A673 (cell line): ENCODE data around the gene STX18. TPM values are rescaled to one million over a fixed set of nuclear protein-coding genes. Genes with fewer than 3 reads are reported as not detected.

Experiments
- BruUV-seq: library from RNA; stranded (reverse); fragments of 400-500 nt; replicated peaks from 2 replicates; lab custom pipeline; 2021; lab: Mats Ljungman, UMichigan
- CTCF ChIA-PET: fragments of 300-600 bp; sonication (Branson Sonifier 250); formaldehyde crosslinking; loops from one replicate; lab custom pipeline; 2022; ENCODE audit warnings: antibody characterized with exemption; lab: Charles Lee
- POLR2A ChIA-PET: fragments of 300-600 bp; sonication (Branson Sonifier 250); formaldehyde crosslinking; loops from one replicate; lab custom pipeline; 2022; ENCODE audit warnings: antibody characterized with exemption; ENCODE audit not compliant: low non-redundant PET; lab: Charles Lee
- DNase-seq: peaks from one replicate; pipeline ENCODE4 v3.0.0-alpha.2; 2015; ENCODE audit warnings: low spot score
- H3K27ac ChIP-seq: fragments of 200-600 bp; sonication (generic); 2 replicates; pipeline ENCODE4 v1.5.1; 2016; ENCODE audit warnings: mixed run types, low read depth, mild to moderate bottlenecking, mixed read lengths, antibody characterized with exemption, low read length; ENCODE audit not compliant: poor library complexity, severe bottlenecking
- H3K27me3 ChIP-seq: fragments of 200-600 bp; sonication (generic); replicated peaks from 2 replicates; pipeline ENCODE4 v1.6.1; 2017; ENCODE audit warnings: mixed run types, low read depth, mild to moderate bottlenecking, mixed read lengths, antibody characterized with exemption, low read length; ENCODE audit not compliant: insufficient read depth, poor library complexity
- H3K36me3 ChIP-seq: fragments of 200-600 bp; sonication (generic); 2 replicates; pipeline ENCODE4 v1.6.1; 2016; ENCODE audit warnings: mixed run types, mild to moderate bottlenecking, mixed read lengths, antibody characterized with exemption, low read length; ENCODE audit not compliant: insufficient read depth, poor library complexity, severe bottlenecking
- H3K4me1 ChIP-seq: fragments of 200-600 bp; sonication (generic); 2 replicates; pipeline ENCODE4 v1.6.1; 2017; ENCODE audit warnings: mixed run types, mild to moderate bottlenecking, mixed read lengths, antibody characterized with exemption, low read length; ENCODE audit not compliant: insufficient read depth, poor library complexity, severe bottlenecking
- H3K4me3 ChIP-seq: fragments of 200-600 bp; sonication (generic); 2 replicates; pipeline ENCODE4 v1.5.1; 2016; ENCODE audit warnings: low read depth, mixed run types, mild to moderate bottlenecking, mixed read lengths, low read length; ENCODE audit not compliant: poor library complexity, severe bottlenecking
- H3K9me3 ChIP-seq: fragments of 200-600 bp; sonication (generic); 2 replicates; pipeline ENCODE4 v1.6.1; 2016; ENCODE audit warnings: mixed run types, low read depth, mild to moderate bottlenecking, mixed read lengths, antibody characterized with exemption, low read length; ENCODE audit not compliant: poor library complexity, severe bottlenecking
- EZH2 ChIP-seq: fragments of 200-600 bp; sonication (generic); IDR thresholded peaks from 2 replicates; pipeline ENCODE4 v1.6.1; 2017; ENCODE audit warnings: borderline replicate concordance, low read depth, mild to moderate bottlenecking, mixed read lengths, antibody characterized with exemption, low read length; ENCODE audit not compliant: poor library complexity, severe bottlenecking
- intact Hi-C: fragments of 100-400 bp; cut with micrococcal nuclease; formaldehyde crosslinking; loops from one replicate; pipeline ENCODE4 v1.10.0; 2022; ENCODE audit not compliant: unreplicated experiment
- total RNA-seq: library from RNA; stranded (reverse); gene quantifications from 2 replicates; pipeline ENCODE4 v1.2.3, GENCODE V29; 2021
- TF ChIP-seq, protein P1 (sequence below): fragments of 300-800, 200-600 bp; sonication (generic); conservative IDR thresholded peaks from 2 replicates; pipeline ENCODE4 v1.5.1; 2017; ENCODE audit warnings: low read depth, mild to moderate bottlenecking, antibody characterized with exemption, low read length, moderate library complexity, mixed read lengths

The STX18 gene
- total RNA-seq, 1 experiment from 2014 or later = 34.3 TPM

DNA sequence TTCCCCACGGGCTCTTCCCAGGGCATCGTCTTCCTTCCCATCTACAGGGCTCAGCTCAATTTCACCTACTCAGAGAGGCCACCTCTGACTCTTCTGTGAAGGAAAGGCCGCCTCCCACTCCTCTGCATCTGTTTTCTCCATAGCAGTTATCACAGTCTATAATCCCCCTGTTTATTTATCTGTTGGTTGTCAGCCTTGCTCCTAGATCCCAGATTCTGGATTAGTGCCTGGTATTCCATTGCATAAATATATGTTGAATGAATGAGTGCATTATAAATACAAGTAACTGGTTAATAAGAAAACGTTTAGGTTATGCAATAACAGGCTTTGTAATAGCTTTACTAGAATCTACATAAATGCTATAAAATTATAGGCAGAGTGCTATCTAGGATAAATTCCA lies 102.1 kb downstream of the STX18 start:
- ChIA-PET CTCF (no interaction called here), POLR2A (no interaction called here)
- BruUV-seq = no TSS peak
- intact Hi-C loops = loop anchor here (10.0 kb wide), 1 partner anchor 185 kb away; no protein-coding TSS in a partner anchor
- Histone ChIP-seq H3K9me3 (no peaks in the 10 kb centered on the region), H3K36me3 (no peaks in the 10 kb centered on the region), H3K4me3 (no peak overlapping the region), H3K4me1 (no peaks in the 10 kb centered on the region), H3K27me3 (no peaks in the 10 kb centered on the region), H3K27ac (no peak overlapping the region)
- no peak for TF ChIP-seq EZH2
- TF ChIP-seq, protein P1, sequence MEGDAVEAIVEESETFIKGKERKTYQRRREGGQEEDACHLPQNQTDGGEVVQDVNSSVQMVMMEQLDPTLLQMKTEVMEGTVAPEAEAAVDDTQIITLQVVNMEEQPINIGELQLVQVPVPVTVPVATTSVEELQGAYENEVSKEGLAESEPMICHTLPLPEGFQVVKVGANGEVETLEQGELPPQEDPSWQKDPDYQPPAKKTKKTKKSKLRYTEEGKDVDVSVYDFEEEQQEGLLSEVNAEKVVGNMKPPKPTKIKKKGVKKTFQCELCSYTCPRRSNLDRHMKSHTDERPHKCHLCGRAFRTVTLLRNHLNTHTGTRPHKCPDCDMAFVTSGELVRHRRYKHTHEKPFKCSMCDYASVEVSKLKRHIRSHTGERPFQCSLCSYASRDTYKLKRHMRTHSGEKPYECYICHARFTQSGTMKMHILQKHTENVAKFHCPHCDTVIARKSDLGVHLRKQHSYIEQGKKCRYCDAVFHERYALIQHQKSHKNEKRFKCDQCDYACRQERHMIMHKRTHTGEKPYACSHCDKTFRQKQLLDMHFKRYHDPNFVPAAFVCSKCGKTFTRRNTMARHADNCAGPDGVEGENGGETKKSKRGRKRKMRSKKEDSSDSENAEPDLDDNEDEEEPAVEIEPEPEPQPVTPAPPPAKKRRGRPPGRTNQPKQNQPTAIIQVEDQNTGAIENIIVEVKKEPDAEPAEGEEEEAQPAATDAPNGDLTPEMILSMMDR = no peak
- no peak for DNase-seq

DNA sequence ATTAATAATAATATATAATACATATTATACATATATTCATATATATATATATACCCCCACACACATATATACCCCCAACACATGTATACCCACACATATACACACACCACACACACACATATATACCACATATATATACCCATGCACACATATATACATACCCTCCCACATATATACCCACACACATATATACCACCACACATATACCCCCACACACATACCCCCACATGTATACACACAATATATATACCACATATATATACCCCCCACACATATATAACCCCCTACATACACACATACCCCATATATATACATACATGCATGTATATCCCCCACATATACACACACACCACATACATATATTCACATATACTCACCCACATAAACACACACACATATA lies 103.0 kb downstream of the STX18 start:
- ChIA-PET POLR2A (no interaction called here), CTCF (no interaction called here)
- BruUV-seq = no TSS peak
- H3K4me3 ChIP-seq = no peak overlapping the region
- no peaks in the 10 kb centered on the region for H3K27me3 ChIP-seq
- no peak for DNase-seq
- H3K27ac ChIP-seq = no peak overlapping the region
- H3K9me3 ChIP-seq = no peaks in the 10 kb centered on the region
- TF ChIP-seq, protein P1 = no peak
- TF ChIP-seq EZH2 = no peak
- H3K36me3 ChIP-seq = no peaks in the 10 kb centered on the region
- H3K4me1 ChIP-seq = no peaks in the 10 kb centered on the region
- intact Hi-C loops = loop anchor here (10.0 kb wide), 1 partner anchor 184 kb away; no protein-coding TSS in a partner anchor

DNA sequence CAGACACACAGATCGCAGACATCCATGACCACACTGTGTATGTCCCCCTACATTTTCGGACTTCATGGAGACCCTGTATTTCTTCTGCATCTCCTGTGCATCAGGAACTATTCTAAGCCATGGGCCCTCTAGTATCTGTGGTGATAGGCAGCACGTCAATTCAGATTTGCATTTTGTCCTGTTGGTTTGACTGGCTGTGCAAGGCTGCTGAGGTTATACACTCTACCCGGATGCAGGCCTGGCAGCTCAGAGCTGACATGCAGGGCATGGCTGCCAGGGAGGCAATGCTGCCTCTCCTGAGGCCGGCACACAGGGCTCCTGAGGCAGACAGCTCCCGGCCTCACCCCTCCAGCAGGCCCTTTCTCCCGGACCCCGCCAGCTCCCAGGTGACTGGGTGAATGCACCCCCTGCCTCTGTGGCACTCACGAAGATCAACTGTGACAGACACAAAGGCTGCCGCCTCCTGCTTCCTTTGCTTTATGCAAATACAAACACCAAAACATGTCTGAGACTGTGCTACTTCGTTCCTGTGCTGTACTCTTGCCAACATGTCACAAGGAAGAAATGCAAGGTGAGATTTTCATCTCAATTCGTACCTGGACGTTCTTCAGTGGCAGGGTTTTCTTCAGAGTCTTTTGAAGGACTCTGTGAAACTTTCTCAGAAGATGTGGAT lies 103.9 kb downstream of the STX18 start:
- H3K27me3 ChIP-seq = no peaks in the 10 kb centered on the region
- ChIA-PET POLR2A (no interaction called here), CTCF (no interaction called here)
- intact Hi-C loops = loop anchor here (10.0 kb wide), 1 partner anchor 183 kb away; no protein-coding TSS in a partner anchor
- H3K4me1 ChIP-seq = no peaks in the 10 kb centered on the region
- H3K36me3 ChIP-seq = no peaks in the 10 kb centered on the region
- no peak for DNase-seq
- no peak overlapping the region for H3K27ac ChIP-seq
- TF ChIP-seq, protein P1 = no peak
- TF ChIP-seq EZH2 = no peak
- H3K4me3 ChIP-seq = no peak overlapping the region
- BruUV-seq = no TSS peak
- H3K9me3 ChIP-seq = no peaks in the 10 kb centered on the region
